B cell (primary cell): ENCODE results near the gene PGBD5. TPM values are rescaled to one million over a fixed set of nuclear protein-coding genes. Genes with fewer than 3 reads are reported as not detected.

Experiments
- ATAC-seq: fragments of 200-7000 bp; cut with Tn5 transposase; one replicate; pipeline ENCODE4 v1.10.0; 2021; ENCODE audit warnings: low read depth, mild to moderate bottlenecking, moderate number of reproducible peaks, moderate library complexity
- CTCF ChIA-PET: fragments of 350-600 bp; sonication (Branson Sonifier 250); formaldehyde crosslinking; loops from one replicate; lab custom pipeline; 2021; ENCODE audit warnings: antibody characterized with exemption, inconsistent platforms; lab: Charles Lee
- POLR2A ChIA-PET: fragments of 350-600 bp; sonication (Branson Sonifier 250); formaldehyde crosslinking; loops from one replicate; lab custom pipeline; 2021; ENCODE audit warnings: antibody characterized with exemption; lab: Charles Lee
- DNase-seq: peaks from one replicate; pipeline ENCODE4 v3.0.0; 2013
- H2AFZ ChIP-seq: 2 replicates; pipeline ENCODE4 v1.6.1; 2012; ENCODE audit warnings: mild to moderate bottlenecking, low read depth, low read length; ENCODE audit not compliant: insufficient read depth, poor library complexity, severe bottlenecking
- H3K27ac ChIP-seq, 2 donors: 1 replicate in 1 of 2; 2 replicates in 1 of 2; pipeline ENCODE4 v1.5.1; 2012 to 2013; ENCODE audit warnings: low read length in 2 of 2, mild to moderate bottlenecking in 2 of 2, moderate library complexity in 1 of 2
- H3K27me3 ChIP-seq, 4 experiments: fragments of 200-600 bp in 1 of 4; sonication (generic) in 1 of 4; replicated peaks in 1 of 4; 1 replicate in 2 of 4; 2 replicates in 2 of 4; pipeline versions ENCODE4 v1.6.1 to v1.7.0; 2013 to 2016; ENCODE audit warnings: low read length in 3 of 4, mild to moderate bottlenecking in 2 of 4, mixed read lengths in 1 of 4, moderate library complexity in 1 of 4; ENCODE audit not compliant: insufficient read depth in 4 of 4, control insufficient read depth in 3 of 4; ENCODE audit errors: control extremely low read depth in 1 of 4
- H3K36me3 ChIP-seq, 2 experiments: replicated peaks in 1 of 2; 1 replicate in 1 of 2; 2 replicates in 1 of 2; pipeline versions ENCODE4 v1.6.1 to v1.7.1; 2013; ENCODE audit warnings: low read length in 1 of 2; ENCODE audit not compliant: insufficient read depth in 2 of 2, control insufficient read depth in 1 of 2; ENCODE audit errors: control extremely low read depth in 1 of 2, extremely low read depth in 1 of 2
- H3K4me1 ChIP-seq, 2 donors: fragments of 200-600 bp in 1 of 2; sonication (generic) in 1 of 2; 1 replicate in 1 of 2; 2 replicates in 1 of 2; pipeline versions ENCODE4 v1.5.1 to v1.6.1; 2013 to 2017; ENCODE audit warnings: low read length in 2 of 2; ENCODE audit not compliant: control insufficient read depth in 2 of 2, insufficient read depth in 2 of 2
- H3K4me2 ChIP-seq: replicated peaks from 2 replicates; pipeline ENCODE3; 2012; ENCODE audit warnings: mild to moderate bottlenecking, low read depth, low read length; ENCODE audit not compliant: poor library complexity, severe bottlenecking
- H3K4me3 ChIP-seq, 5 experiments: fragments of 200-600 bp in 1 of 5; sonication (generic) in 1 of 5; 1 replicate in 3 of 5; 2 replicates in 2 of 5; pipeline versions ENCODE4 v1.5.1 to v1.7.0; 2011 to 2016; ENCODE audit warnings: low read length in 4 of 5, mild to moderate bottlenecking in 4 of 5, low read depth in 2 of 5, control low read depth in 1 of 5, moderate library complexity in 1 of 5; ENCODE audit not compliant: insufficient read depth in 1 of 5; ENCODE audit errors: control extremely low read depth in 1 of 5, extremely low read depth in 1 of 5
- H3K79me2 ChIP-seq: fragments of 200-600 bp; sonication (generic); one replicate; pipeline ENCODE4 v1.6.0; 2016; ENCODE audit warnings: low read length; ENCODE audit not compliant: control insufficient read depth, insufficient read depth
- H3K9ac ChIP-seq: fragments of 200-600 bp; sonication (generic); 2 replicates; pipeline ENCODE4 v1.6.1; 2017; ENCODE audit warnings: mild to moderate bottlenecking, low read length, moderate library complexity
- H3K9me3 ChIP-seq, 3 donors: one replicate each; pipeline versions ENCODE4 v1.6.1 to v1.7.1; 2013; ENCODE audit warnings: low read length in 2 of 3; ENCODE audit not compliant: control insufficient read depth in 2 of 3, insufficient read depth in 1 of 3; ENCODE audit errors: control extremely low read depth in 1 of 3
- H4K20me1 ChIP-seq: 2 replicates; pipeline ENCODE4 v1.6.0; 2012; ENCODE audit warnings: mild to moderate bottlenecking, low read length; ENCODE audit not compliant: insufficient read depth, control insufficient read depth, poor library complexity, severe bottlenecking
- H3K27ac Mint-ChIP-seq: one replicate; pipeline ENCODE4 v1.8.0; 2021; ENCODE audit warnings: mixed read lengths
- H3K27me3 Mint-ChIP-seq: one replicate; pipeline ENCODE4 v1.8.0; 2021; ENCODE audit warnings: mixed read lengths
- H3K4me1 Mint-ChIP-seq: one replicate; pipeline ENCODE4 v1.8.0; 2021; ENCODE audit warnings: mixed read lengths
- H3K4me3 Mint-ChIP-seq: one replicate; pipeline ENCODE4 v1.8.0; 2021; ENCODE audit warnings: mixed read lengths
- H3K9me3 Mint-ChIP-seq: one replicate; pipeline ENCODE4 v1.8.0; 2022; ENCODE audit warnings: mixed read lengths; ENCODE audit not compliant: insufficient read depth
- CTCF ChIP-seq: fragments of 200-600 bp; IDR thresholded peaks from one replicate; pipeline ENCODE4 v1.8.0; 2022; ENCODE audit warnings: antibody characterized with exemption, mild to moderate bottlenecking
- EZH2 ChIP-seq: IDR thresholded peaks from 2 replicates; pipeline ENCODE4 v1.6.1; 2012; ENCODE audit warnings: borderline replicate concordance, low read depth, mild to moderate bottlenecking, moderate library complexity, low read length; ENCODE audit not compliant: insufficient read depth, poor library complexity, severe bottlenecking
- WGBS: methylation state at CpG from one replicate; pipeline ENCODE4 v1.1.5; 2013; ENCODE audit warnings: missing lambda C conversion rate; ENCODE audit not compliant: insufficient coverage; 5-methylcytosine and 5-hydroxymethylcytosine counted together
- intact Hi-C: fragments of 100-400 bp; cut with micrococcal nuclease; formaldehyde crosslinking; loops from one replicate; pipeline ENCODE4 v1.10.0; 2022
- polyA plus RNA-seq: library from polyadenylated mRNA; depleted of rRNA; stranded (reverse); fragments of >200 nt; gene quantifications from 2 replicates; pipeline ENCODE4 v1.2.3, GENCODE V29; 2012
- total RNA-seq, 2 donors: library from RNA; stranded (reverse); fragments of 120-200 nt in 1 of 2; gene quantifications; 1 replicate in 1 of 2; 2 replicates in 1 of 2; pipeline versions ENCODE4 v1.2.3 to v1.2.4, GENCODE V29; 2013 to 2022

PGBD5 gene
- total and polyA plus RNA-seq, 2 donors (not counting 1 experiment from before 2014, with no cell fraction given) = 0.07 TPM; not detected in 1

- H3K9me3 Mint-ChIP-seq = no peaks in the 10 kb centered on the region
- intact Hi-C loops = no loop called here
- H3K4me3 Mint-ChIP-seq = no peak overlapping the region
- DNase-seq = no peak
- Histone ChIP-seq H4K20me1 (no peaks in the 10 kb centered on the region), H3K9me3 (no peaks in the 10 kb centered on the region), H3K4me3 (no peak overlapping the region), H3K27me3 (peaks cover 0 to 6% (median 0%) of the 10 kb centered on the region in 4 experiments), H3K4me1 (no peaks in the 10 kb centered on the region), H3K36me3 (no peaks in the 10 kb centered on the region), H3K27ac (no peak overlapping the region), H3K4me2 (no peak overlapping the region), H3K9ac (no peak overlapping the region), H2AFZ (no peak overlapping the region), H3K79me2 (no peaks in the 10 kb centered on the region)
- no peak overlapping the region for H3K27ac Mint-ChIP-seq
- POLR2A ChIA-PET = no interaction called here
- no peaks in the 10 kb centered on the region for H3K4me1 Mint-ChIP-seq
- WGBS = 56% methylated on average over 3 of the region's 3 CpGs
- TF ChIP-seq CTCF = no peak
- no peak for TF ChIP-seq EZH2
- ATAC-seq = no peak
- peaks cover 19% of the 10 kb centered on the region for H3K27me3 Mint-ChIP-seq
- CTCF ChIA-PET = no interaction called here
Observed at GRCh38 chr1:230341162-230341546, 85.0 kb downstream of the PGBD5 start.

GRCh38 chr1:230340526-230341161 is 85.5 kb downstream of the PGBD5 start:
- WGBS = 98% methylated on average over 7 of the region's 7 CpGs
- Histone ChIP-seq H3K4me1 (no peaks in the 10 kb centered on the region), H3K27me3 (peaks cover 0 to 6% (median 0%) of the 10 kb centered on the region in 4 experiments), H3K36me3 (no peaks in the 10 kb centered on the region), H4K20me1 (no peaks in the 10 kb centered on the region), H3K9ac (no peak overlapping the region), H3K79me2 (no peaks in the 10 kb centered on the region), H3K9me3 (no peaks in the 10 kb centered on the region), H2AFZ (no peak overlapping the region), H3K27ac (no peak overlapping the region), H3K4me2 (no peak overlapping the region), H3K4me3 (no peak overlapping the region)
- TF ChIP-seq EZH2 = no peak
- TF ChIP-seq CTCF = no peak
- Mint-ChIP-seq H3K27me3 (peaks cover 22% of the 10 kb centered on the region), H3K9me3 (no peaks in the 10 kb centered on the region), H3K27ac (no peak overlapping the region), H3K4me3 (no peak overlapping the region), H3K4me1 (no peaks in the 10 kb centered on the region)
- ChIA-PET POLR2A (no interaction called here), CTCF (no interaction called here)
- no peak for DNase-seq
- intact Hi-C loops = no loop called here
- no peak for ATAC-seq
